SKM-1 treated with dmso at 0.1 percent for 144 hours (cell line): ENCODE measurements around the gene SF3A1.

Experiments used
- DNase-seq: peaks from one replicate; lab custom pipeline; 2025; ENCODE audit not compliant: unreplicated experiment; lab: John Stamatoyannopoulos, UW

Gene SF3A1

DNA sequence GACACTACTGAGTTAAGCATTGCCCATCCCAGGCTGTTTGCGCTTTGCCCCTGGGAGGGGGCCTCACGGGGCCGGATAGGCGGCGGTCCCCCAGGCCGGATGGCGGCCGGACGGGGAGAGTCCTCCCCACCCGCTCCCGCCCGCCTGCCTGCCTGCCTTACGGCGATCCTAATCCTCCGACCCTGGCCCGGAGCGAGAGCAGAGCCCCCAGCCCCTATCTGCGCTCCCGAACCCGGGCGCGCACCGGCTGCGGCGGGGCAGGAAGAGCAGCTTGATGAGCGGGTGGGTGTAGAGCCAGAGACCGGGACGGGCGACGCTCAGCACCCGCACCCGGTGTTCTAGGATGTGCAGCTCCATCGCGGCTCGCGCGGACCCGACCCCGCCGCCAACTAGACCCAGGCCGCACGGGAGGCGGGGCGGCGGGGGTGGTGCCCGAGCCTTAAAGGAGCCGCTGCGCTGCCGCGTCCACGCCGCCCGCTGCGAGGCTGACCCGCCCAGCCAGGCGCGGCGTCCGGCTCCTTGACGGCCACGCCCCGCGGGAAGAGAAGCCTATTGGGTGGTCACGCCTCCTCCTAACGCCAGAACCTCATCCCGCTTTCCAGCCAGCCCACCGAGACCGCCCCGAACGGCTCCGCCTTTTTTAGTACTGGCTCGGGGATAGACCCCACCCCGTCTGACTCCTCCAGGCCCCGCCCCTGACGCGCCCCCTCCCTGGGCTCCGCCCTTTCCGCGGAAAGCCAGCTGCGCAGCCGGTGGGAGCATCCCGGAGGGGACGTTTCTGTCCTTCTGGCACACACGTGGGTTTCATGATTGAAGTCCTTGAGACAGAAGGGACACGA, 67.3 kb downstream of the SF3A1 start, which contains the start of gene CASTOR1:
Gene CASTOR1 (minus strand): TSS at position 365 of the 839 bp plus-strand sequence. CDS start 8 bp downstream, at position 357.
- DNase-seq: peak; percentile 74

DNA sequence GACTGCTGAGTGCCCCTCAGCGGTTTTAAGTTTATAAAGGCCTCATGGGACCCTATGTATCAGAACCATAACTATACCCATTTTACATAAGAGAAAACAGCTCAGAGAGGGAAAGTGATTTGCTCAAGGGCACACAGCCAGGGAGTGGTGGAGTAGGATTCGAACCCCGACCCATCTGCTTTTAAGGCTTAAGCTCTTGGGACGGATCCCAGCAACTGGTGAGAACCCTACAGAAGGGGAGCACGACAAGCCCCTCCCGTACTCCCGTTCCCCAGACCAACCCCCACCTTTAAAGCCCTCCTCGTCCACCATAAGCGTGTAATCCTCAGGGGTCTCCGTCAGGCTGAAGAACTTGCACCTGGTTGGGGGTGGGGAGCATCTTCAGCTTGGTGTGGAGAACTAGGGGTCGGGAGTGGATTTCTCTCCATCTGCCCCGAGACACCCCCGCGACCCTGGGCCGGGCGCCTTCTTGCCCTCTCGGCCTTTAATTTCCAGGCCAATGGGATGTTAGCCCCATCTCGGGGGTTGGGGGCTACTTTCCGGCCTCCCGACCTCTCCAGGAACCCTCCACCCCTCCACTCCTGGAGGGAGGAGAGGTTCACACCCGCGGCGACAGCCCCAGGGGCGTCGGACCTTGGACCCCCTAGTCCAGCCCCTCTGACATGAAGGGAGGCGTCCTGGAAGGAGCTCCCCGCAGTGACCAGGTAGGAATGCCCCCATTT, 68.1 kb downstream of the SF3A1 start:
- DNase-seq: no peak

DNA sequence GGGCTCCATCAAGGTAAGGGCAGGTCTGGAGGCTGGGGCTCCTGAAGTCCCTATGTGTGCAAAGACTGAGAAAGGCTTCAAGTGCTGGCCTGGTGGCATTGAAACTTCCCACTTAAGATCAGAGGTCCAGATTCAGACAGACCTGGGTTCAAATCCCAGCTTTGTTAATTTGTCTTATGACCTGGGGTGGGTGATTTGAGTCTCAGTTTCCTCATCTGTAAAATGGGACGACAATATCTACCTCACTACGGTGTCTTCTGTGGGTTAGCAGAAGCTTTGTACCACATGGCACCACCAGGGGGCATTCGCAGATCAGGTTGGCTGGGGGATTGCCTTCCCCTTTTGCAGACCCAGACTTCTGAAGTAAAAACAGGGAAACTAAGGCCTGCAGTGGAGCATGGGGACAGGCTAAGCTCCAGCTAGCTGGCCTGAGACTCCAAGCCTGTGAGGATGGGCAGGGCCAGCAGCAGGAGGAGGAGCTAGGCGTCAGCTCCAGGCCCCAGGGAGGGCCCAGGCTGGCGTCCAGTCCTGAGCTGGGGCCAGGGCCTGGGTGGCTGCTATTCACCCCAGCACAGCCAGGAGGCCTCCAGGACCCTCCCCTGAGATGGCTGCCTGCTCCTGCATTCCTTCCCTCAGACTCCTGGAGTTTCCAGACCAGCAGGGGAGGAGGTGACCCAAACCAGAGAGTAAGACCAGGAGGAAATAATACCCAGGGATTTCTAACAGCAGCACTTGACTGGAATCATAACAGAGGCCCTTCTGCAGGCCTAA, 68.9 kb downstream of the SF3A1 start:
- peak; percentile 70 for DNase-seq

DNA sequence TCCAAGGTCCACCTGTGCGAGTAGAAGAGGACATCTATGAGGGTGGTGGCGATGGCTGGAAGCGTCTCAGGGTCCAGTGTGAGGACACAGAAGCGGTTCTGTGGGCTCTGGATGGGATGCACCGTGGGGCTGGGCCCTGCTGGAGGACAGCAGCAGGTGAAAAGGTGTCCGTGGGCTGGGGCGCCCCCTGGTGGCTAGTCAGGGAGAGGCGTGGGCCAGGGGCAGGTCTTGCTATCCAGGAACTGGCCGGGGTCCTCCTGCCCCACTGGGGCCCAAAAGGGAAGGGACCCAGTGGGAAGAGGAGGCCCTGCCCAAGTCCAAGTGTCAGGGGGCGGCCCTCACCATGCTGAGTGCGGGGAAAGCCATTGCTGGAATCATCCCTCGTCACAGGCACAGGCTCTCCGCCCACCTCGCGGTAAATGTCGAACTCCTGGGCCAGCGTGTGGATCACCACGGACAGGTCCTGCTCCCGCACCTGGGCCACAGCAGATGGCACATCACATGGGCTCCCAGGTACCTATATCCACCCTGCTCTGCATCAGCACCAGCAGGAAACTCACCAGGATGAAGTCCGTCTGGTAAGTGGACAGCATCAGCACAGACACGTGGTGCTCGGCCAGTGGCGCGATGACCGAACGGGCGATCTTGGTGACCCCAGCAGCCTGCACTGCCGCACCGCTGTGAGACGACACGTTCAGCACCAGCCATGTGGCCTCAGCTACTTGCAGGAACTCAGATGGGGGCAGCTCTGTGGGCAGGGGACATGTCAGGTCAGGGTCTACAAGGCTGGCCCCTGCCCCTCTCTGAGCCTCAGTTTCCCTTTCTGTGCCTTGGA, 69.7 kb downstream of the SF3A1 start:
- DNase-seq: peak; percentile 39

DNA sequence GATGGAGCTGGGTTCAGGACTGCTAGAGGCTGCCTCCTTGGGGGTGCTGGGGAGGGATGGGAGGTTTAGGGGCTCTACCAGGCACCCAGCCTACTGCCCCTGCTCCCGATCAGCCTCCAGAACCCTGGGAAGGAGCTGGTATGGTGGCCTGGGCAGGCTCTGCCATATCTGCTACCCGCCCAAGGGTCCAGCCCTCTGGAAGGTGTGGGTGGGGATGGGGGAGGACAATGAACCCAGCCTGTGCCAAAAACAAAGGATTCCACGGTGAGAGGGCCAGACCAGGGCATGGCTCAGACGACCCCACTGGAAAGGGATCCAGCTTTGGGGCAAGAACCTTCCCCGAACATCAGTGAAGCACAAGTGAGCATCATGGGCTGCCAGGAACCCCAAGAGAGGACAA, 70.4 kb downstream of the SF3A1 start:
- DNase-seq: no peak

DNA sequence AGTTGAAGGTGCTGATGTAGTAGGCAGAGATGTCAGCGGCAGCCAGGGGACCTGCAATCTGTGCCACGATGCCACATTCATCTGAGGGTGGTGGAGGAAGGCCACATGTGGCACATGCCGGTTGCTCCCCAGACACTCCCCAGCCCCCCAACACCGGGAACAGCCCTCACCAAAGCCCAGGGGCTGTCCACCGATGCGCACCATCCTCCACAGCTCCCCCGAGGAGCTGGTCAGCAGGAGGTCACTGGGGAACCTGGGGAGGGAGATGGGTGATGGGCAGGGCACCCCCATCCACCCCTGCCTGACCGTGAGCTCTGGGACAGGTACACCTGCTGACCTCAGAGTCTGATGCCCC, 70.9 kb downstream of the SF3A1 start:
- DNase-seq: no peak

DNA sequence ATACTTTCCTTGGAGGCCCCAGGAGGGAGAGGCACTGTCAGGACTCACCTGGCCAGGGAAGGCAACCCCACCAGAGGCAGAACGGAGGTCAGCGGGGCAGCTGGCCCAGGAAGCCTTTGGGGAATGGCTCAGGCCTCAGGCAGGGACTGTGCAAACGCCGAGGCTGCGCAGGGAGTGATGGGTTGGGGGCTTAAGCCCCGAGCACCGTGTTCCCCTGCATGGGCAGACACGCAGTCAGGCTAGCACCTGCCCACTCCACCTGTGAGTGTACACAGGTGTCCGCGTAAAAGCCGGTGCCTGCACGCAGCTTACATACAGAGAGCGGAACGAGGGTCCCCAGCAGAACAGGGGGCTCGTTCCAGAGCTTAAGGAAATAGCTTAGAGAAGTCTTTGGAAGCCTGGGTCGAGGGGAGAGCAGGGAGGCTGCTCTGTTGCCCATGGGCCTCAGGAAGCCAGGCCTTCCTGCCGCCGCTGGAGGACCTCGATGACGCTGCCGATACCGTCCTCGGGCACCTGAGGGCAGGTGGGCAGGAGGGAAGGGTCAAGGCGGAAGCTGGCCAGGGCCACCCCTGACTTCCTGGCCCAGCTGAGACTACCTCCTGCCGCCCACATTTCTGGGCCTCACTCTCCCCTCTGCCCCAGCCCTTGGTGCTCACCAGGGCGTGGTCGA, 71.4 kb downstream of the SF3A1 start:
- DNase-seq: no peak

DNA sequence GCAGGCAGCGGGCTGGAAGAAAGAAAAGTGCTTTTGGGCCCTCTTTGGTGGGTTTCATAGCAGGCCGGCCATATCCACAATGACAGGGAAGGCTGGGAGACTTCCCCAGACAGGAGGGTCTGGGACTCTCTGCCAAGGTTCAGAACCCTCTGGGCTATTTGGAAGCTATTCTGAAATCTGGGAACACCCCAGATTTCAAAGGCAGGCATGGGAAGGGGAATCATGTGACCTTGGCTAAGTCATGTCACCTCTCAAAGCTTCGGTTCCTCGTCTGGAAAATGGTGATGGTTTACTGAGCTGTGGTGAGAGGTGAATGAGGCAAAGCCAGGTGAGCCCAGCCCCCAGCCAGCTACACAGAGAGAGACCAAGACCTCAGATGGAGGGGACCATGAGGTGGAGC, 72.0 kb downstream of the SF3A1 start:
- no peak for DNase-seq

DNA sequence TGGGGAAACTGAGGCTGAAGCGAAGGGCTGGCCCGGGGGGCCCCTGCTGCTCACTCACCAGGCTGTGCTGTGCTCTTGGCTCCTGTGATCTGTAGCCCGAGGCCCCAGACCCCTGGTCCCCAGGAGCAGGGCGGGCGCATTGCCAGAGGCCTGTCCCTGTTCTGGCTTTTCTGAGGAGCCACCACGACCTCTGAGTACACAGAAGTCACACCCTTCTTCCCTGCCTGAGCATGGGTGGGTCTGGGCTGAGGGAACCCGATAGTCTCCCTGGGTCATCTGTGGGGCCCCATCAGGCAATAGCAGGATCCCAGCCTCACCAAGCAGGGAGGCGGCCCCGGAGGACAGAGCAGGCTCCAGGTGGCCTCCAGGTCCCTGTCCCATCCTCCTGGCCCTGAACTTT, 72.5 kb downstream of the SF3A1 start:
- no peak for DNase-seq

DNA sequence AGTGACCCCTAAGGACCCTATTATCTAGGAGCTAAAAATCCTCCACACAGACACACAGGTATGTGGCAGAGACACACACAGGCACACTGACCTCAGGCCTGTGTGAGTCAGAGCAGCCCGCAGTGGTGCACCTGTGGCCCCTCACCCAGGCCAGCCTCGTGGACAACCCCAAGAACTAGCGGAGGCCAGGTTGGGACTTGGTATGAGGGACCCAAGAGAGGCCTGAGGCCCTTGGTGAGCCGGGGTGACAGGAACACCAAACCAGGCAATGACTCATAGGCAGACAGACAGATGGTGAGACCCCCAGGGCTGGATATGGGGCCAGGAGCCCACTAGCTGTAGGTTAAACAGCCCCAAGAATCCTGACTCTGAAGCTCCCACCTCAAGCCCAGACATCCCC, 73.4 kb downstream of the SF3A1 start:
- DNase-seq: no peak

DNA sequence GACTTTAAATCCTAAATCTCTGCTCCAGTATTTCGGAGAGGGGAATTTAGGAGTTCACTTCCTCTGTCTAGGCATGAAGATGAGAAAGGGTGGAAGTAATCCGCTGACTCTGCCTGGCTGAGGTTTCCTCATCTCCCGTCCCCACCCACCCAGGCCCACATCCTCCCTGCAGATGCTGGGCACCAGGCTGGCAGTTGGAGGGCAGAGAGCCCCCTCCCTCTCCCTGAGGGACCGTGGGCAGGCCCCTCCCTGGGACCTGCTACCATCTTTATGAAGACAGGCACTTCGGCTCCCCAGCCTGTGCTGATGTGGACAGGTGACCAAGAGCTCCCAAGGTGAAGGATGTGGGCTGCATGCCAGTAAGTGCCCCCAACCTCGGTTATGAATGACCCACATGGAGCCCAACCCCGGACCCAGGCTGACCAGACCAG, 74.1 kb downstream of the SF3A1 start:
- no peak for DNase-seq
